H9 (cell line): ENCODE results near the gene VEGFB. TPM values are rescaled to one million over a fixed set of nuclear protein-coding genes. Genes with fewer than 3 reads are reported as not detected.

ENCODE experiments used
- DNase-seq: peaks from one replicate; pipeline ENCODE4 v3.0.0-alpha.2; 2017
- H2AFZ ChIP-seq: one replicate; pipeline ENCODE4 v1.6.1; 2013; ENCODE audit warnings: mild to moderate bottlenecking, low read length, control low read depth, moderate library complexity
- H2AK5ac ChIP-seq: 2 replicates; pipeline ENCODE4 v1.6.1; 2013; ENCODE audit warnings: low read length, control low read depth, mixed read lengths; ENCODE audit not compliant: insufficient read length
- H2BK120ac ChIP-seq: one replicate; pipeline ENCODE4 v1.6.1; 2013; ENCODE audit warnings: low read depth, mild to moderate bottlenecking, low read length, control low read depth, inconsistent platforms; ENCODE audit not compliant: poor library complexity, severe bottlenecking
- H2BK12ac ChIP-seq: 2 replicates; pipeline ENCODE4 v1.6.1; 2013; ENCODE audit warnings: low read length, control low read depth, mixed read lengths, low read depth; ENCODE audit not compliant: insufficient read length
- H2BK15ac ChIP-seq: 2 replicates; pipeline ENCODE4 v1.6.1; 2013; ENCODE audit warnings: low read depth, low read length, control low read depth
- H2BK20ac ChIP-seq: one replicate; pipeline ENCODE4 v1.6.1; 2013; ENCODE audit warnings: low read depth, mild to moderate bottlenecking, low read length, control low read depth, inconsistent platforms; ENCODE audit not compliant: poor library complexity, severe bottlenecking
- H2BK5ac ChIP-seq: 2 replicates; pipeline ENCODE4 v1.6.1; 2013; ENCODE audit warnings: low read length, control low read depth, mixed read lengths; ENCODE audit not compliant: insufficient read length
- H3K14ac ChIP-seq: 2 replicates; pipeline ENCODE4 v1.6.1; 2013; ENCODE audit warnings: low read length, control low read depth; ENCODE audit not compliant: insufficient read depth
- H3K18ac ChIP-seq: 2 replicates; pipeline ENCODE4 v1.6.1; 2013; ENCODE audit warnings: low read depth, mild to moderate bottlenecking, mixed read lengths, low read length, control low read depth; ENCODE audit not compliant: insufficient read length
- H3K23ac ChIP-seq: 2 replicates; pipeline ENCODE4 v1.6.1; 2013; ENCODE audit warnings: low read length, control low read depth, mixed read lengths, low read depth; ENCODE audit not compliant: insufficient read length
- H3K23me2 ChIP-seq: 2 replicates; pipeline ENCODE4 v1.6.1; 2013; ENCODE audit warnings: low read depth, mild to moderate bottlenecking, mixed read lengths, low read length, control low read depth; ENCODE audit not compliant: insufficient read length, poor library complexity, severe bottlenecking
- H3K27ac ChIP-seq: 2 replicates; pipeline ENCODE4 v1.5.1; 2013; ENCODE audit warnings: low read length, control low read depth, mixed read lengths, low read depth; ENCODE audit not compliant: insufficient read length
- H3K27me3 ChIP-seq: 2 replicates; pipeline ENCODE4 v1.6.1; 2013; ENCODE audit warnings: low read length, control low read depth, inconsistent platforms; ENCODE audit not compliant: insufficient read depth
- H3K4ac ChIP-seq: 2 replicates; pipeline ENCODE4 v1.6.1; 2013; ENCODE audit warnings: low read depth, mild to moderate bottlenecking, control low read depth, inconsistent platforms, low read length, moderate library complexity
- H3K4me1 ChIP-seq: 2 replicates; pipeline ENCODE4 v1.6.1; 2013; ENCODE audit warnings: low read length, control low read depth, inconsistent platforms; ENCODE audit not compliant: insufficient read depth
- H3K4me2 ChIP-seq: 2 replicates; pipeline ENCODE4 v1.6.1; 2013; ENCODE audit warnings: low read length, control low read depth, mixed read lengths; ENCODE audit not compliant: insufficient read length, insufficient read depth
- H3K56ac ChIP-seq: 2 replicates; pipeline ENCODE4 v1.6.1; 2013; ENCODE audit warnings: low read depth, mild to moderate bottlenecking, mixed read lengths, low read length, control low read depth; ENCODE audit not compliant: insufficient read length
- H3K79me1 ChIP-seq: 2 replicates; pipeline ENCODE4 v1.6.1; 2013; ENCODE audit warnings: low read depth, mild to moderate bottlenecking, moderate library complexity, low read length, control low read depth, inconsistent platforms; ENCODE audit not compliant: insufficient read depth, poor library complexity, severe bottlenecking
- H3K79me2 ChIP-seq: 2 replicates; pipeline ENCODE4 v1.6.1; 2013; ENCODE audit warnings: low read length, control low read depth, inconsistent platforms; ENCODE audit not compliant: insufficient read depth
- H3K9ac ChIP-seq: 2 replicates; pipeline ENCODE4 v1.6.1; 2013; ENCODE audit warnings: low read length, control low read depth, mixed read lengths; ENCODE audit not compliant: insufficient read length; ENCODE audit errors: extremely low read depth
- H3K9me3 ChIP-seq: one replicate; pipeline ENCODE4 v1.6.1; 2013; ENCODE audit warnings: low read depth, low read length, inconsistent platforms; ENCODE audit not compliant: control insufficient read depth
- H3T11ph ChIP-seq: one replicate; pipeline ENCODE4 v1.6.1; 2013; ENCODE audit warnings: mild to moderate bottlenecking, low read length, control low read depth, inconsistent platforms
- H4K20me1 ChIP-seq: one replicate; pipeline ENCODE4 v1.6.1; 2013; ENCODE audit not compliant: control insufficient read depth, insufficient read length, insufficient read depth
- H4K5ac ChIP-seq: 2 replicates; pipeline ENCODE4 v1.6.1; 2013; ENCODE audit warnings: low read depth, mild to moderate bottlenecking, mixed read lengths, low read length, control low read depth; ENCODE audit not compliant: insufficient read length
- H4K8ac ChIP-seq: replicated peaks from 2 replicates; pipeline ENCODE4 v1.6.1; 2013; ENCODE audit warnings: low read length, control low read depth, mixed read lengths, low read depth; ENCODE audit not compliant: insufficient read length
- H4K91ac ChIP-seq: 2 replicates; pipeline ENCODE4 v1.6.1; 2013; ENCODE audit warnings: low read depth, mild to moderate bottlenecking, moderate library complexity, mixed read lengths, low read length, control low read depth; ENCODE audit not compliant: insufficient read length
- H3K27ac Mint-ChIP-seq, 3 experiments: 2 replicates in 2 of 3; 3 replicates in 1 of 3; pipeline ENCODE4 v1.8.0; 2020 to 2021; ENCODE audit warnings: mixed read lengths in 3 of 3, mild to moderate bottlenecking in 1 of 3, moderate library complexity in 1 of 3
- H3K27me3 Mint-ChIP-seq: 2 replicates; pipeline ENCODE4 v1.8.0; 2021; ENCODE audit warnings: low read depth, mild to moderate bottlenecking, moderate library complexity, mixed read lengths
- H3K36me3 Mint-ChIP-seq, 3 experiments: 2 replicates in 2 of 3; 3 replicates in 1 of 3; pipeline ENCODE4 v1.8.0; 2020 to 2021; ENCODE audit warnings: low read depth in 3 of 3, mixed read lengths in 3 of 3; ENCODE audit not compliant: insufficient read depth in 1 of 3
- H3K4me1 Mint-ChIP-seq, 2 experiments: 2 replicates each; pipeline ENCODE4 v1.8.0; 2020; ENCODE audit warnings: mixed read lengths in 2 of 2
- H3K4me3 Mint-ChIP-seq, 2 experiments: 2 replicates in 1 of 2; 3 replicates in 1 of 2; pipeline ENCODE4 v1.8.0; 2020 to 2021; ENCODE audit warnings: mild to moderate bottlenecking in 2 of 2, mixed read lengths in 2 of 2, moderate library complexity in 1 of 2
- H3K9me3 Mint-ChIP-seq, 2 experiments: 2 replicates in 1 of 2; 3 replicates in 1 of 2; pipeline ENCODE4 v1.8.0; 2020; ENCODE audit warnings: mild to moderate bottlenecking in 2 of 2, mixed read lengths in 2 of 2, moderate library complexity in 1 of 2
- WGBS: extraction: QIAGEN DNeasy Blood & Tissue Kit; methylation state at CpG from one replicate; pipeline ENCODE4 v1.1.7; 2013; ENCODE audit warnings: missing lambda C conversion rate, low lambda C conversion rate, mixed read lengths; ENCODE audit not compliant: insufficient read length; ENCODE audit errors: extremely low coverage; 5-methylcytosine and 5-hydroxymethylcytosine counted together
- total RNA-seq: library from RNA; stranded (reverse); gene quantifications from 2 replicates; pipeline ENCODE4 v1.2.1, GENCODE V29; 2021
- TF ChIP-seq, protein P1 (sequence below): fragments of 200-600 bp; sonication (generic); conservative IDR thresholded peaks from 3 replicates; pipeline ENCODE4 v1.8.0; 2021; ENCODE audit warnings: antibody characterized with exemption, mild to moderate bottlenecking

VEGFB gene
- total RNA-seq, 1 experiment from 2014 or later: 57.7 TPM

DNA sequence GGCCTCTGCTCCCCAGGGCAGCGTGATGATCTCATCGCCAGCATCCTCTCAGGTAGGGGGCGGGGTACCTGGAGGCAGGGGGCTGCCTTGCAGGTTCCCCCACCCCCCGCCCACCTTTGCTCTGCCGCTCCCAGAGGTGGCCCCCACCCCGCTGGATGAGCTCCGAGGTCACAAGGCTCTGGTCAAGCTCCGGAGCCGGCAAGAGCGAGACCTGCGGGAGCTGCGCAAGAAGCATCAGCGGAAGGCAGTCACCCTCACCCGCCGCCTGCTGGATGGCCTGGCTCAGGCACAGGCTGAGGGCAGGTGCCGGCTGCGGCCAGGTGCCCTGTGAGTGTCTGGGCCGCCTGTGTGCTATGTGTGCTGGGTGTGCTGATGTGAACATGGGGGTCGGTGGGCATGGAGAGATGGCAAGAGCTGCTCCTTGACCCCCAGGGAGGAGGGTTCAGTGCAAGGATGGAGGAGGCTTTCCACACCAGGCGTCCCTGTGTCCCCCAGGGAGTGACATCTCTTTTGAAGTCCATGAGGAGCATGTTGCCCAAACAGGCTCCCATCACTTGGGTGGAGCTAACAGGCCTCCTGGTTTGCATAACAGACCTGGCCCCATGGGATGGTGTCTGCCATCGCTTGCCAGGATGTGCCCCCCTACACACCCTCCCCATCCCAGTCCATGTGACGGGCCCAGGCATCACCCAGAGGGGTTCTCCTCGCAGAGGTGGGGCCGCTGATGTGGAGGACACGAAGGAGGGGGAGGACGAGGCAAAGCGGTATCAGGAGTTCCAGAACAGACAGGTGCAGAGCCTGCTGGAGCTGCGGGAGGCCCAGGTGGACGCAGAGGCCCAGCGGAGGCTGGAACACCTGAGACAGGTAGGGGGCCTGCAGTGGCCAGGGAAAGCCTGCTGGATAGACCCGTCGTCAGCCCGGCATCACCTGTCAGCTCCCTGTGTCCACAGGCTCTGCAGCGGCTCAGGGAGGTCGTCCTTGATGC is 31.1 kb downstream of the VEGFB start:
- Histone ChIP-seq H3K9me3 (no peaks in the 10 kb centered on the region), H3K4me1 (no peaks in the 10 kb centered on the region), H4K8ac (no peak overlapping the region), H3K79me1 (no peaks in the 10 kb centered on the region), H3K18ac (no peak overlapping the region), H3K79me2 (no peaks in the 10 kb centered on the region), H2AK5ac (no peak overlapping the region), H4K91ac (no peak overlapping the region), H3K14ac (no peak overlapping the region), H3K9ac (no peak overlapping the region), H3K27me3 (no peaks in the 10 kb centered on the region), H2BK5ac (no peak overlapping the region), H2BK12ac (no peak overlapping the region), H3K23me2 (peaks cover 8% of the 10 kb centered on the region), H3K4ac (no peak overlapping the region), H4K20me1 (no peaks in the 10 kb centered on the region), H3K56ac (no peak overlapping the region), H4K5ac (no peak overlapping the region), H3K4me2 (no peak overlapping the region), H2BK15ac (no peak overlapping the region), H2BK120ac (no peak overlapping the region), H3T11ph (no peak overlapping the region), H3K23ac (no peak overlapping the region), H2AFZ (no peak overlapping the region), H3K27ac (no peak overlapping the region), H2BK20ac (no peak overlapping the region)
- H3K27ac Mint-ChIP-seq: no peak overlapping the region
- no peaks in the 10 kb centered on the region for H3K9me3 Mint-ChIP-seq
- H3K27me3 Mint-ChIP-seq: no peaks in the 10 kb centered on the region
- H3K36me3 Mint-ChIP-seq: peaks cover 27 to 69% (median 48%) of the 10 kb centered on the region in 3 experiments
- peaks cover 11 to 21% of the 10 kb centered on the region in 2 experiments for H3K4me1 Mint-ChIP-seq
- TF ChIP-seq, protein P1, sequence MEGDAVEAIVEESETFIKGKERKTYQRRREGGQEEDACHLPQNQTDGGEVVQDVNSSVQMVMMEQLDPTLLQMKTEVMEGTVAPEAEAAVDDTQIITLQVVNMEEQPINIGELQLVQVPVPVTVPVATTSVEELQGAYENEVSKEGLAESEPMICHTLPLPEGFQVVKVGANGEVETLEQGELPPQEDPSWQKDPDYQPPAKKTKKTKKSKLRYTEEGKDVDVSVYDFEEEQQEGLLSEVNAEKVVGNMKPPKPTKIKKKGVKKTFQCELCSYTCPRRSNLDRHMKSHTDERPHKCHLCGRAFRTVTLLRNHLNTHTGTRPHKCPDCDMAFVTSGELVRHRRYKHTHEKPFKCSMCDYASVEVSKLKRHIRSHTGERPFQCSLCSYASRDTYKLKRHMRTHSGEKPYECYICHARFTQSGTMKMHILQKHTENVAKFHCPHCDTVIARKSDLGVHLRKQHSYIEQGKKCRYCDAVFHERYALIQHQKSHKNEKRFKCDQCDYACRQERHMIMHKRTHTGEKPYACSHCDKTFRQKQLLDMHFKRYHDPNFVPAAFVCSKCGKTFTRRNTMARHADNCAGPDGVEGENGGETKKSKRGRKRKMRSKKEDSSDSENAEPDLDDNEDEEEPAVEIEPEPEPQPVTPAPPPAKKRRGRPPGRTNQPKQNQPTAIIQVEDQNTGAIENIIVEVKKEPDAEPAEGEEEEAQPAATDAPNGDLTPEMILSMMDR: no peak
- H3K4me3 Mint-ChIP-seq: no peak overlapping the region
- no peak for DNase-seq
- no CpG with 5 or more reads among the region's 35 CpGs for WGBS
